H4 (cell line): Measurements from ENCODE around the gene HNF4A. TPM values are rescaled to one million over a fixed set of nuclear protein-coding genes. Genes with fewer than 3 reads are reported as not detected.
A peak's percentile ranks its signal among the peaks of the same experiment; 100 is the strongest.
"Not testable (repeated sequence)": the region's sequence is repeated elsewhere in the genome, so short reads cannot be mapped to it uniquely, and the experiment has no call there.

Source experiments
- DNase-seq: peaks from one replicate; pipeline ENCODE4 v3.0.0-alpha.2; 2015; ENCODE audit warnings: low spot score
- total RNA-seq: library from RNA; depleted of rRNA; stranded (reverse); fragments of >200 nt; shearing (Covaris generic); gene quantifications from 2 replicates; pipeline ENCODE4 v1.2.3, GENCODE V29; 2014

HNF4A gene
- total RNA-seq, 1 experiment from 2014 or later = not detected

DNA sequence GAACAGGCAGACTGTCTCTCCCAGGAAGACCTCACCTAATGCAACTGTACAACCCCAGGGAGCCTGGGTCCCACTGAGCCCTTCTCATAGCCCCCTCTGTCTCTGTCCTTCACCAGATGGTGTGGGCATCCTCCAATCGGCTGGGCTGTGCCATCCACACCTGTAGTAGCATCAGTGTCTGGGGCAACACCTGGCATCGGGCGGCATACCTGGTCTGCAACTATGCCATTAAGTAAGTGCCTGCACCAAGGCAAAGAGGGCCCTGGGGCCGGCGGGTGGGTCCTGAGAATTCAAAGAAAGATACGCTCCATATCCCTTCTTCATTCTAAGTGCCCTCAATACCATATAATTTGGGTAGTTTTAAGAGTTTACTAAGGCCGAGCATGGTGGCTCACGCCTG lies 10.4 kb upstream of the HNF4A start:
- no peak for DNase-seq

- not testable (repeated sequence) for DNase-seq
Observed at GRCh38 chr20:44345941-44346340, 9.6 kb upstream of the HNF4A start.

DNA sequence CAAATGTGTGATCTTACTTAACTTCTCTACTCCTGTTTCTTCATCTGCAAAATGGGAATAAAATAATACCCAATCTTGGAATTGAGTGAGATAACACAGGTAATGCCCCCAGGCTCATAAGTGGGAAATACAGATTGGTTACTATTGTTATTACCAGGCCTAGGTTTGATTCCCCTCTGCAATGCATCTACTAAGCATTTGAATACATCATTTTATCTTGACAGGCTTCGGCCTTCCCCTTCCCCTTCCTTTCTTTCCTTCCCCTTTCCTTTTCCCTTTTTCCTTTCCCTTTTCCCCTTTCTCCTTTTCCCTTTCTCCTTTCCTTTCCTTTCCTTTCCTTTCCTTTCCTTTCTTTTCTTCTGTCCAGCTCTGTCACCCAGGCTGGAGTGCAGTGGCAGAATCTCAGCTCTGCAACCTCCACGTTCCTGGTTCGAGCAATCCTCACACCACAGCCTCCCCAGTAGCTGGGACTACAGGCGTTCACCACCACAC lies 7.3 kb upstream of the HNF4A start:
- DNase-seq = no peak

DNA sequence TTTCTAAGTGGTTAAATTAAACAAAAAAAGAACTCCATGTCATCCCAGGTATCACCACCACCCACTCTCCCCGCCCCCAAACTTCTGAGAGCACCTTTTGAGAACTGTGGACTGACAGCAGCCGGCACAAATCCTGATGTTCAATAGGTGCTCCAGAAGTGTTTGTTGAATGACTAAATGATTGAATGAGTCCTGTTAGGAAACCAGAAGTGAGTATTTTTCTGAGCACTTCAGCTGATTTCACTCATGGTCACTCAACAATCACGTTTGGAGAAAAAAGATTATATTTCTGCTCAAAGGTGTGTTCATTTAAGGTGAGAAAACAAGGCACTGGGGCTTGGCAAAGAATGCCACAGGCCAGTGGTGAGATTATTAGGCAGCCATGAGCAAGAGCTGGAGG lies 6.2 kb upstream of the HNF4A start:
- no peak for DNase-seq

DNA sequence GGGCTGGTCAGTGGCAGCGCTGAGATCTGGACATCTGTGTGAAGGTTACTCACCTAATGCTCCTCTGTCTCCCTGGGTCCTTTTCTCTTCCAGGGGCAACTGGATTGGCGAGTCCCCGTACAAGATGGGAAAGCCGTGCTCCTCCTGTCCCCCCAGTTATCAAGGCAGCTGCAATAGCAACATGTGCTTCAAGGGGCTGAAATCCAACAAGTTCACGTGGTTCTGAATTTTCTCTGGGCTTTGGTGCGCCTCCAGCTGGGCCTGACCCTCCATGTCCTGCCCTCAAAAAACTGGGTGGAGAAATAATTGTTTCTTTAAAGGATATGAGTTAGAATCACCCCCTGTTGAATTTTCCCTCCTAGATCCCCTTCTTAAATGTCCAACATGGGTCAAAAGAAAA lies 4.9 kb upstream of the HNF4A start:
- DNase-seq = no peak

GRCh38 chr20:44354979-44355497 lies 461 bp upstream of the HNF4A start:
- no peak for DNase-seq

GRCh38 chr20:44356353-44356723 lies 839 bp downstream of the HNF4A start:
- no peak for DNase-seq

DNA sequence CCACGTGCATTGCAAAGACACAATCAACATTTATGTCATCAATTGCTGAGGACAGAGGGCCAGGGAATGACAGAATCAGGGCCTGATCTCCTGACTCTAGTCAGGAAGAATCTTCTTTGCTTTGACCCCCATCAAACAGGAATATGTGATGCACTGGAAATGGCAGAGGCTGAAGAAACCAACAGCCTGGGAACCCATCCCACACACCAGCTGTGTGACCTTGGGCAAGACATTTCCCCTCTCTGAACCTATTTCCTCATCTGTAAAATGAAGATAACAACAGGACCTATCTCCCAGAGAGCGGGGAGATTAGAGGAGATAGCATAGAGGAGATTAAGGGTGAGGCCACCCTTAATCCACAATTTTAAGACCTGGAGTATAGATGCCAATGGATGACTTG lies 1.5 kb downstream of the HNF4A start:
- no peak for DNase-seq

GRCh38 chr20:44357555-44358125 lies 2.1 kb downstream of the HNF4A start:
- DNase-seq = no peak

DNA sequence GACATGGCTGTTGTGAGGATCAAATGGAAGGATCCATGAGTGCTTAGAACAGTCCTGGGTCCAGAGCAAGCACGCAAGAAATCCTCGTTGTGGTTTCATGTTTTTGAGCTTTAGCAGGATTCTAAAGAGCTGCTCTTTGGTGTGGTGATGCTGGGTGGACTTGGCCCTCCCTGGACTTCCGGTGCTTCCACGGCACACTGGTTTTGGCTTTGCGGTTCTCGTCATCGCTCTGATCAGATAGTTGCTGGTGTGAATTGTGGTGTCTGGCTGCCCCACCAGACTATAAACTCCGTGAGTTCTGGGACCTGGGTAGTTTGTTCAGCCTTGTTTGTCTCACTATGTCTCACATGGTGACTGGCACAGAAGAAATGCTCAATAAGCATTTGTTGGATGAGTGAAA lies 3.3 kb downstream of the HNF4A start:
- DNase-seq = no peak

DNA sequence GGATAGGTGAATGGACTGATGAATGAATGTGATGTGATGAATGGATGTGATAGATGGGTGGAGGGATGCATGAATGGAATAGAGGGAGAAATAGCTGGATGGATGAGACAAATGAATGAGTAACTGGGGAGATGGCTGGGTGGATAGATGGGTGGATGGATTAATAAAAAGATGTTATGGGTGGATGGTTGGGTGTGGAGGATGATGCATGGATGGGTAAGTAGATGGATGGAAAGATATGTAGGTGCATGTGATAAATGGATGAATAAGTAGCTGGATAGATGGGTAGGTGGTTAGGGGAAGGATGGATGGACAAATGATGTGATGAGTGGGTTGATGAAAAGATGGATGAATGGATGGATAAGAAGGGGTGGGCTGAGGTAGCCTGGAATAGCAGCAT lies 4.7 kb downstream of the HNF4A start:
- no peak for DNase-seq

- DNase-seq = no peak
Observed at GRCh38 chr20:44361021-44361420, 5.5 kb downstream of the HNF4A start.

DNA sequence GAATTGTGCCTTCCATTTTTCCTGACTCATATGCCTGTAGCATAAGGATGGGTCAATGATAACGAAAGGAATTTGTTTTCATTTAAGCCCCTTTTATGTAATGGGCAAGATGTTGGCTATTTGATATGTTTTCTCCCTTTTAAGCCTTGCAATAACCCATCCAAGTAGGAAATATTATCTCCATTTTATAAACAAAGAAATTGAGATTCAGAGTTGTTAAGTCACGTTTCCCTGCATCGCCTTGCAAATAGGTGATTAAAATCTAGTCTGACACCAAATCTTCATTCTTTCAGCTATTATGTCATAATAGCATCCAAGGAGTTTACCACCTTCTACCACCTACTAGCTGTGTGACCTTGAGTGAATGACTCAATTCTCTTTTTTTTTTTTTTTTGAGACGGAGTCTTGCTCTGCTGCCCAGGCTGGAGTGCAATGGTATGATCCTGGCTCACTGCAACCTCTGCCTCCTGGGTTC lies 7.0 kb downstream of the HNF4A start:
- no peak for DNase-seq

DNA sequence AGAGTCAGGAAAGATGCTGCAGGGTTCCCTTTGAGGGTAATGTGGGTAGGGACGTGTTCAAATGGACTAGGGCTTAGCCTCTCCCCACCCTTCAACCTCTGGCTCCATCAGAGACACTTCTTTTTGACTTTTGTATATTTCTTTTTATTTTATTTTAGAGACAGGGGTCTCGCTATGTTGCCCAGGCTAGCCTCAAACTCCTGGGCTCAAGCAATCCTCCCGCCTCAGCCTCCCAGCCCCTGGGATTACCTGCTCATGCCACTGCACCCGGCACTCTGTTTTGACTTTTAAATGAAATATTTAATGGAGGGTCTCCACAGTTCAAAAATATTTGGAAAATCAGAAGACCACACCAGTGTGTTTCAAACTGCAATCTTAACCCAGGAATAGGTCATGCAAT lies 8.6 kb downstream of the HNF4A start:
- DNase-seq = no peak

- DNase-seq = no peak
Observed at GRCh38 chr20:44364780-44365179, 9.3 kb downstream of the HNF4A start.

GRCh38 chr20:44367746-44368145 lies 12.2 kb downstream of the HNF4A start:
- DNase-seq = no peak

DNA sequence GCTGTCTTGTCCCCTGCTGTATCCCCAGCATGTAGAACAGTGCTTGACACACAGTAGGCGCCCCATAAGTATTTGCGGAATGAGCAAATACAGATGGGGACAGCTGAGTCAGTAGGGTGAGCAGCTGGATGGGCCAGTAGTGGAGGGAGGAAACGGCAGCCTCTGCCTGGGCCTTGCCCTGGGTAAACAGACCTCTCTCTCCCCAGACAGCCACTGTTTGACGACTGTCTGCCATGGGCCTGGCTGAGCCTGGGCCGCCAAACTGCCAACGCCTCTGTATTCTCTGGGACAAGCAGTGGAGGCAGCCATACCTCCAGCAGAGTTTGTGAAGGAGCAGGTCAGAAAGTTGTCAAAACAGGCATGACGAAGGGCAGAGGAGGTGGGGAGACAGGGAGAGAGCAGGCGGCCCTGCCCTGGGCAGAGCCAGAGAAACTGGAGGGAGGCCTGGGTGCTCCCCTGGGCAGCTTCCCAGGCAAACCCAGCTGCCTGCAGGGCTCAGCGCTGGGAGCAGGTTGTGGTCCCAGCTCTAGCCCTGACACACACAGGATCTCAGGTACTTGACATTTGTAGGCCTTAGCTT lies 15.2 kb downstream of the HNF4A start:
- no peak for DNase-seq

DNA sequence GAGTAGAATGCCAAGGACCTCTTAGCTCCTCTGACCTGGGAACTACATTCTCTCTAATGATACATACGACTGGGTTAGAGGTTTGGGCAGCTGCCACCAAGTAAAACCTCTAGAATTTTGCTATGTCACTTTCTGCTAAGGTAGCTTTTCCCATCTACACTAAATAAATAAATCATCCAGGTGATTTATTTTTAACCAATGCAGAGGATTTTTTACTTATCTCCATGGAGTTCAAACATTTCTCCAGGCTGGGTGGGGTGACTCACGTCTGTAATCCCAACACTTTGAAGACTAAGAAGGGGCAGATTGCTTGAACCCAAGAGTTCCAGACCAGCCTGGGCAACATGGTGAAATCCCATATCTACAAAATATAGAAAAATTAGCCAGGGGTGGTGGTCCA lies 27.1 kb downstream of the HNF4A start:
- DNase-seq = no peak

GRCh38 chr20:44384423-44385027 lies 29.0 kb downstream of the HNF4A start:
- DNase-seq = peak; percentile 45

DNA sequence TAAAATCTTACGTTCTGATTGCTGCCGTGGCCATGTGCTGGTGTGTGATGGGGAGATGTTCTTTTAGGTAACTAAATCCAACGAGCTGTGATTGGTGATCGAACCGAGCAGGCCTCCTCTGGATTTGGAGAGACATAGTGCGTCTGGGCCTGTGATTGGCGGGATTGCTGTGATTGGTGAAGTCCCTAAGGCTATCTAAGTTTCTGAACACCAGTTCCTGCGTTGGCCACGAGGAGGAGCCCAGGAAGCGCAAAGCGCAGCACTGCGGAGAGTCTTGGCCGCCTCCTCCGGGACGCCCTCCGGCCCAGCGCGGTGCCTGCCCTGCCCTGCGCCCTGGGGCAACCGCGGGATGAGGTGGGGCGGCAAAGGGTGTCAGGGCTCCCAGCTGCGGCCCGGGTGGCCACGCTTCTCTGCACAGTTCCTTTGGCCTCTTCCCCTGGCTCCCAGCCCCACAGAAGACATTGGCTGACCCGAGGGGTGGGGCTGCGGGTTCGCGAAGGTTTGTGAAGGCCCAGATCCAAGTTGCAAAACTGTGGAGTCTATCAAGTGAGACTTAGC lies 33.0 kb downstream of the HNF4A start:
- DNase-seq = peak; percentile 60

- DNase-seq = no peak
Observed at GRCh38 chr20:44389871-44390270, 34.4 kb downstream of the HNF4A start.

DNA sequence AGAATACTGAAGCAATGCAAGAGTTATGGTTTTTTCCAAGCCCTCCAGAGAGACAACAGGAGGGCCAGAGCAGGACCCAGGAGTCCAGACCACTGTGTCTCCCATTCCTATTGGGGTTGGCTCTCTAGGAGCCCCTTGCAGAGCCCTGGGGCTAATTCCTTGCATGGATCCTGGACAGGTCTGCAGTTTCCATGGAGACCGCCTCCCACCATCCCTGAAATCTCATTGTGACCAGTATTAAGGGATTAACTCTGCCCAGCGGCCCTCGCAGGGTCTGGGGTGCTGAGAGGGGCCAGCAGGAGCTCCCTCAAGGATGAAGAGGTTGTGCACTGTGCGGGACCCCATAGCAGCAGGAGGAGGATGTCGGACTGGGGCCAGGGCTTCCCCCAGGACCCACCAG lies 34.8 kb downstream of the HNF4A start:
- no peak for DNase-seq
